Erythroblast (primary cell): ENCODE results near the gene ABCA9.

Source experiments
- DNase-seq, 2 experiments: peaks; one replicate each; lab custom pipeline; 2025; lab: John Stamatoyannopoulos, UW
- GATA1 ChIP-seq: IDR thresholded peaks from 2 replicates; pipeline ENCODE4 v1.6.1; 2011; ENCODE audit warnings: low read depth, mild to moderate bottlenecking, control low read depth, low read length, moderate library complexity
- POLR2A ChIP-seq: IDR thresholded peaks from 2 replicates; pipeline ENCODE4 v1.6.1; 2011; ENCODE audit warnings: mild to moderate bottlenecking, low read length

Gene ABCA9, protein sequence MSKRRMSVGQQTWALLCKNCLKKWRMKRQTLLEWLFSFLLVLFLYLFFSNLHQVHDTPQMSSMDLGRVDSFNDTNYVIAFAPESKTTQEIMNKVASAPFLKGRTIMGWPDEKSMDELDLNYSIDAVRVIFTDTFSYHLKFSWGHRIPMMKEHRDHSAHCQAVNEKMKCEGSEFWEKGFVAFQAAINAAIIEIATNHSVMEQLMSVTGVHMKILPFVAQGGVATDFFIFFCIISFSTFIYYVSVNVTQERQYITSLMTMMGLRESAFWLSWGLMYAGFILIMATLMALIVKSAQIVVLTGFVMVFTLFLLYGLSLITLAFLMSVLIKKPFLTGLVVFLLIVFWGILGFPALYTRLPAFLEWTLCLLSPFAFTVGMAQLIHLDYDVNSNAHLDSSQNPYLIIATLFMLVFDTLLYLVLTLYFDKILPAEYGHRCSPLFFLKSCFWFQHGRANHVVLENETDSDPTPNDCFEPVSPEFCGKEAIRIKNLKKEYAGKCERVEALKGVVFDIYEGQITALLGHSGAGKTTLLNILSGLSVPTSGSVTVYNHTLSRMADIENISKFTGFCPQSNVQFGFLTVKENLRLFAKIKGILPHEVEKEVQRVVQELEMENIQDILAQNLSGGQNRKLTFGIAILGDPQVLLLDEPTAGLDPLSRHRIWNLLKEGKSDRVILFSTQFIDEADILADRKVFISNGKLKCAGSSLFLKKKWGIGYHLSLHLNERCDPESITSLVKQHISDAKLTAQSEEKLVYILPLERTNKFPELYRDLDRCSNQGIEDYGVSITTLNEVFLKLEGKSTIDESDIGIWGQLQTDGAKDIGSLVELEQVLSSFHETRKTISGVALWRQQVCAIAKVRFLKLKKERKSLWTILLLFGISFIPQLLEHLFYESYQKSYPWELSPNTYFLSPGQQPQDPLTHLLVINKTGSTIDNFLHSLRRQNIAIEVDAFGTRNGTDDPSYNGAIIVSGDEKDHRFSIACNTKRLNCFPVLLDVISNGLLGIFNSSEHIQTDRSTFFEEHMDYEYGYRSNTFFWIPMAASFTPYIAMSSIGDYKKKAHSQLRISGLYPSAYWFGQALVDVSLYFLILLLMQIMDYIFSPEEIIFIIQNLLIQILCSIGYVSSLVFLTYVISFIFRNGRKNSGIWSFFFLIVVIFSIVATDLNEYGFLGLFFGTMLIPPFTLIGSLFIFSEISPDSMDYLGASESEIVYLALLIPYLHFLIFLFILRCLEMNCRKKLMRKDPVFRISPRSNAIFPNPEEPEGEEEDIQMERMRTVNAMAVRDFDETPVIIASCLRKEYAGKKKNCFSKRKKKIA (N-terminal part only)

DNA sequence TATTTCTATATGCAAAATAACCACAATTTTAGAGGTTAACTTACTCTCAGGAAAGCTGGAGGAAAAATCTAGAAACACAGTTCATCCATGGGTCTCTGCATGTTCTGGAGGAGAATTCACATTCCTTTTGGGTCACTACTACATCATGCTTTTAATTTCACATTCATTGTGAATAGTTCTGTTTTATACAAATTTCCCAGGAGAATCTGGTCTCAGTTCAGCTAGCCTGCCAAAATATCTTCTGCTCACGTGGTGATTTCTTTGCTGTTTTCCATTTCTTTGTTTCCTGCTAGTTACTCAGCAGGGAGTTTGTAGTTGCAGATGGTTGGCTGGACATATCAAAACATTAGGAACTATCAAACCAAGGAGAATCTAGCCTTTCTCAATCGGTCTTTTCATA is at the start of gene ABCA9:
Gene ABCA9 (minus strand): TSS at position 106 of the 400 bp plus-strand sequence. CDS start 9,801 bp downstream, outside the sequence.
- no peak for DNase-seq
- TF ChIP-seq GATA1: no peak

DNA sequence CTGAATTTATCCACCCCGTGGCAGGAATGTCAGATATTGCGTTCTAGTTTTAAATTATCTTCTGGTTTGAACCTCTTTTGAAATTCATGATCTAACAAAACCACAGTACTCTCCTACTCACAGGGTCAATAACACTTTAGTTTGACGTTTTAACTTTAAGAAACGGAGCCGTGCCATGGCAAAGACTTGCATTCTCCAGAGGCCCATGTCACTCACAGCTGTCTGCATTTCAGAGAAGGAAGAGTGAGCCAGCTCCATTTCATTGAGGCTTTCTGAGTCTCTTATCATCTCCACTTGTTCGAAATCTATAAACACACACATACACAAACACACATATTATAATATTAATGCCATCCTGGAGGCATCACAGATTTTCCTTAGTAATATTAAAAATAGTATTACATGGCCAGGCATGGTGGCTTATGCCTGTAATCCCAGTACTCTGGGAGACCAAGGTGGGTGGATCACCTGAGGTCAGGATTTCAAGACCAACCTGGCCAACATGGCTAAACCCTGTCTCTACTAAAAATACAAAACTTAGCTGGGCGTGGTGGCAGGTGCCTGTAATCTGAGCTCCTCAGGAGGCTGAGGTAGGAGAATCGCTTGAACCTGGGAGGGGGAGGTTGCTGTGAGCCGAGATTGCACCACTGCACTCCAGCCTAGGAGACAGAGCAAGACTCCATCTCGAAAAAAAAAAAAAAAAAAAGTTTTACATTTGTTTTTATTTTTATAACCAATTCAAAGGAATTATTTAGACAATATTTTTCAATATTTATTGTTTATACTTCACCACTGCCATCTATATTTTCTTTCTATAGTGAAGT is 45.4 kb upstream of the ABCA9 start:
- no peak for TF ChIP-seq POLR2A
- TF ChIP-seq GATA1: no peak
- no peak for DNase-seq

DNA sequence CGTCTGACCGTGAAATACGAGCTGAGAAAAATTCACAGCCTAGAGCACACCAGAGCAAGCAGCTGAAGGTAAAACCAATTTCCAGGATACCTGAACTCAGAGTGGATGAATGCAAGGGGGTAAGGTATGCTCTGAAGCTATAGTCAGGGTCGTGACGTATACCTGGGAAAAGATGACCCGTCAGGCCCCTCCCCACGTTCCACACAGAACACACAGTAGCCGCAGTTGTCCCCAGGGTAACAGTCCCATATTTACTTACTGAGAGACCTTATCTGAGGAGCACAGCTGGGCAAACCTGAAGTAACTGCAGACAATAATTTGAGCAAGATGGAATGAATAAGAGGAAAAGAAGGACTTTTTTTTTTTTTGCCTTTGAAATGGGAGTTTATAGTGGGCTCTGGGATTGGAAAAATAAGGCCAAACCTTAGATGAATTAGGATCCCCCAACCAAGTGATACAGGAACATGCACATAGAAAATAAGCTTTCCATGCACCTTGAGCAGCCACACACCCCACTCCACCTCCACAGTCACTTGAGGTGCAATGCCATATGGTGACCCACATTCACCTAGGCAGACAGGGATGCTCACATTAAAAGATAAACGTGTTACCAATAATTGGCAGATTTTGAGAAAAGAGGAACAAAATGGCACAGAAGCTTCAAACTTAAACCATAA is 43.0 kb upstream of the ABCA9 start:
- TF ChIP-seq POLR2A (no peak), GATA1 (no peak)
- DNase-seq: peak; percentile 54 to 72

DNA sequence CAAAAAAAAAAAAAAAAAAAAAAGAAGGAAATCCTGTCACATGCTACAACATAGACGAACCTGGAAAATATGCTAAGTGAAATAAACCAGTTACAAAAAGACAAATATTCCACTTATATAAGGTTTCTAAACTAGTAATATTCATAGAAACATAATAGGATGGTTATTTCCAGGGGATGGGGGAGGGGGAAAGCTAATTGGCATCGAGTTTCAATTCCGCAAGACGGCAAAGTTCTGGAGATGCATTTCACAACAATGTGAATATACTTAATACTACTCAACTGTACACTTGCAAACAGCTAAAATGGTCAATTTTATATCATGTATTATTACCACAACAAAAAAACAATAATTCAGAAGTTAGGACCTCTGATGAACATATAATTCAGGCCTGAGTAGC is 37.9 kb upstream of the ABCA9 start:
- TF ChIP-seq GATA1: no peak
- TF ChIP-seq POLR2A: no peak
- DNase-seq: no peak

DNA sequence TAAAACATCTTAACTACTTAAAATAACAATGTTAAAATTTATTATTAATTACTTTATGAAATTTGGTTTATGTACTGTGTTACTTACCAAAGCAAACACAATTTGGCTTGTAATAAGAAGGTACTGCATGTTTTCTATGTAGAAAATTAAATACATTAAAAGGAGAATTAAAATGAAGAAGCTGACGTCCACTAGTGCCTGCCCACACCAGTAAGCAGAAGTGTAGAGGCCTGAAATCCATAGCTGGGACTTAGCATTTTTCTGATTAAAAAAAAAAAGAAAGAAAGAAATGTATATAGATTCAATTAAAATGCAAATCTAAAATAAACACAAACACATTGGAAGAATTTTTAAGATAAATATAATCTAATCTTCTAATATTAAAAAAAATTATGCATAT is 35.8 kb upstream of the ABCA9 start:
- no peak for DNase-seq
- TF ChIP-seq GATA1: no peak
- TF ChIP-seq POLR2A: no peak

DNA sequence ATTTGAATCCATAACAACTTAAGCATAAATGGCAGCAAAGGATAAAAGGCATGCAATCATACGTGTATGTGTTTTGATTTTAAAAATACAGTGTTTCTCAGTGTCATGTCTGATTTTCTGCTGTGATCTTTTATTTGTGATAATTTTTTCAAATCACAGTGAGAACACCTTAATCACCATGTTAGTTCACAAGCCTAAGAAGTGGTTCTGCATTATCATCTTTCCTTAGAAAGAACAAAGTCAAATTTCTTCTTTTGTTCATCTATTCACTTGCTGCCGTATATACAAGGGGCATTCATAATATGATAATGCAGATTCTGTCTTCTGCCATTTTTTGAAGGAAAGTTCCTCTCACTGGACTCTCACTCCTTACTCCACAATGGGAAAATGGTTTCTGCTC is 33.3 kb upstream of the ABCA9 start:
- TF ChIP-seq GATA1 (no peak), POLR2A (no peak)
- DNase-seq: no peak

DNA sequence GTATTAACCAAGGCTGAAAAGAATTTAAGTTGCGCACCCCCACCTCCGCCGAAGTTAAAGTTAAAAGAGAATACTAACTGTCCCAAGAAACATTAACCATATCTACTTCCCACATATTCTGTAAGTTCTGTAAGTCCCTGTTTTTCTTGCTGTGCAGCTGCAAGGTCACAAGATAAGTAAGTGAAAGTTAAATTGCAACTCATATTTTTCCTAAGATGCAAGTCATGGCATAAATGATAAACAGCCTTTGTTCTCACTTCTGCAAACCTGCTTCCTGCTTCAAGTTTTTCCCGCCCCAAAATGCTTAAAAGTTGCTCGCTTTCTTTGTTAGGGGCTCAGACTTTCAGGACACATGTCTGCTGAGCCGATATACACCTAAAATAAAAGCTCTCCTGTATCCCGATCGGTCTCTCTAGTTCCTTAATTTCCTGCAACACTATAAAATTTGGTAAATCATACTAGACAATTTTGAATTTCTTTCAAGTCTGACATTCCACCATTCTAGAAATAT is 32.6 kb upstream of the ABCA9 start:
- no peak for TF ChIP-seq GATA1
- no peak for TF ChIP-seq POLR2A
- peak; percentile 76 to 91 for DNase-seq

DNA sequence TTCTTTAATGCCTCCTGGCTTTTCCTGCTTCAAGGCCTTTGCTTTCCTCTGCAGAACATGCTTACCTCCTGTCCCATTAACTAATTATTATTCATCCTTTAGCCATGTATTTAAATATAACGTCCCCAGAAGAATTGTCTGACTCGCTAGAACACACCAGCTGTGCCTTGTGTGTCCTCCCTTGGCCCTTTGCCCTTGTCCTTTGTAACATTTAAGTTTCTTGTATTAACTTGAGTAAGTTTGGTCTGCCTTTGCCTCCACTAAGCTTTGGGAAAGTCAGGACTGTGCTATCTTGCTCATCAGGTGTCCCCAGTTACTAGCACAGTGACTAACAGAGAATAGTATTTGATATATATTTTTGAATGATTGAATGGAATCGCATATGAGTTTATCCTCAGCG is 29.6 kb upstream of the ABCA9 start:
- TF ChIP-seq POLR2A (no peak), GATA1 (no peak)
- DNase-seq: no peak

DNA sequence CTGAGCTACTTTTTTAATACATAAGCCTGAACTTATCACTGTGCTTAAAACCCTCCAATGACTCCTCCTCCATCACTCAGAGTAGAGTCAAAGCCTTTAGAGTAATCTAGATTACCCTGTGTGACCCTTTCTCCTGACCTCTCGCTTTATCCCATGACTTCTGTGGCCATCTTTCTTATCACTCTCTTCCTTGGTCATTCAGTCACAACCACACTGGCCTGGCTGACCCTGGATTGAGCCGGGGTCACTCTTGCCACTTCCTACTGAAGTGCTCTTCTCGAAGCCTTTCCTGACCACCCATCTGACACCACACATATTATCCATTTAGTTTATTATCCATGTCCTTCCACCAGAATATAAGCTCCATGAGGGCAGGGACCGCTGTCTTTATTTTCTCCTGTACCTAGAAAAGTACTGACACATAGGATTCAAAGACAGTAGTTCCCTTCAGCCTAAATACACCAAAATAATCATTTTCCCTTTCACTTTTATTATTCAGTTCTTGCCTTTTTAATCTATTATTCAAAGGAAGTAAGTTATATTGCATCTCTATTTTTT is 28.0 kb upstream of the ABCA9 start:
- no peak for TF ChIP-seq GATA1
- no peak for TF ChIP-seq POLR2A
- no peak for DNase-seq

DNA sequence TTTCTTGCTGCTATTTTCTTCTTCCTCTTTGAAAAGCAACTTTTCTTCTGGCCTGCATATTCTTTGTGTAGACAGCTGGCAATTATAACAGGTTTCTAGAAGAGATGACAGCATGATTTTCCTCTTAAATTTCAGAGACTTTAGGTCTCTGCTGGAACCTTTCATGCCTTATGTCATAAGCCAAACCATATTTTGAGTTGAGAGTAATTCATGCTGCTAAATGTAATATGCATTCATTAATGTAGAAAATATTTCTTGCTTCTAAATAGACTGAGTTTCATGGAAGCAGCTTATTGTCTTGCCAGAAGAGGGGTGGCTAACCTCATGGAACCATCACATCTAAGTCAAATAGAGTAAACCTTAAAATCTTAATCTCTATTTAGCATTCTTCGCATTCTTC is 25.9 kb upstream of the ABCA9 start:
- TF ChIP-seq GATA1 (no peak), POLR2A (no peak)
- DNase-seq: no peak

DNA sequence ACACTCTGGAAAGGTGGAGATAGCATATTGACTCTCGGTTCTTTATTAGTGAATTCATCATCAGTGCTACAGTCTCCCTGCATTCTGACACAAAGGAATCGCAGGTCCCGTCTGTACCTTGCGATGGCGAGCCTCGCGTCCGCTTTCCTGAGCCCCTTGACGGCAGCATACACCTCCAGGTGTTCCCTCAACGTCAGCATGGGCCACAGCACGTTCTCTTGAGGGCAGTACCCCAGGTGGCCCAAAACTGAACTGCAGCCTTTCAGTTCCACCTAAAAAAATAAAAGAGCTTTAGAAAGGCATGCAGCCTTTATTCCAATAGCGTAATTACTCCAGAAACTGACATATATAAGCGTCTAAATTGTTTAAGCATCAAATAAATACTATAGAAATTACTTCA is 24.2 kb upstream of the ABCA9 start:
- no peak for TF ChIP-seq POLR2A
- TF ChIP-seq GATA1: no peak
- peak in 1 of 2 experiments; percentile 6 for DNase-seq

DNA sequence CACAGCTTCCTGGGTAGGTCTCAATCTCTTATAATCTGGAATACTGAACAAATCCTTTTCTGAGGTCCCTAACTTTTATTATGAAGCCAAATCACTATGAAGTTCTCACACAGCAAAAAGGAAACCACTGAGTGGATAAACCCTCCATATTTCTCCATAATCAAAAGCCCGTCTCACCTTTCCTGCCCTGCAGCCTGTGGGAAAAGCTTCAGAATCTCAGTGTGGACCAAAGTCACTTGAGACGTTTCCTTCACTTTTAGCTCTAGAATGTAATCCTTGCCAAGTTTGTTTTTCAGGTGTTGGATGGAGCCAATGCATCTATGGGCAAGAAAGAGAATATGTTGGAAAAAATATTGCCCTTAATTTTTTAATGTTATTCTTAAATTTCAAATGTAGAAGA is 22.0 kb upstream of the ABCA9 start:
- DNase-seq: no peak
- TF ChIP-seq GATA1: no peak
- TF ChIP-seq POLR2A: no peak
